Measurements from ENCODE around the gene ATG7.
"Not testable (repeated sequence)": the region's sequence is repeated elsewhere in the genome, so short reads cannot be mapped to it uniquely, and the experiment has no call there.

The ATG7 gene

GRCh38 chr3:11431319-11431718, 159.1 kb downstream of the ATG7 start:
- TF ChIP-seq CTCF (conservative IDR thresholded peaks at IDR 0.05; ENCODE audit: low read depth, low read length): no peak
- DNase-seq (ENCODE audit: low read depth): no peak
- no peak overlapping the region for H3K4me3 ChIP-seq (ENCODE audit: low read length)

- TF ChIP-seq CTCF (conservative IDR thresholded peaks at IDR 0.05; ENCODE audit: low read depth, low read length): no peak
- DNase-seq (ENCODE audit: low read depth): no peak
- H3K4me3 ChIP-seq (ENCODE audit: low read length): no peak overlapping the region
Observed at GRCh38 chr3:11434017-11434526, 161.9 kb downstream of the ATG7 start.

- TF ChIP-seq CTCF (conservative IDR thresholded peaks at IDR 0.05; ENCODE audit: low read depth, low read length): no peak
- no peak for DNase-seq (ENCODE audit: low read depth)
- H3K4me3 ChIP-seq (ENCODE audit: low read length): no peak overlapping the region
Observed at GRCh38 chr3:11434563-11435096, 162.4 kb downstream of the ATG7 start.

- DNase-seq (ENCODE audit: low read depth): no peak
- no peak for TF ChIP-seq CTCF (conservative IDR thresholded peaks at IDR 0.05; ENCODE audit: low read depth, low read length)
- H3K4me3 ChIP-seq (ENCODE audit: low read length): no peak overlapping the region
Observed at GRCh38 chr3:11435440-11436165, 163.4 kb downstream of the ATG7 start.

- no peak overlapping the region for H3K4me3 ChIP-seq (ENCODE audit: low read length)
- no peak for DNase-seq (ENCODE audit: low read depth)
Observed at GRCh38 chr3:11436775-11437174, 164.6 kb downstream of the ATG7 start.

GRCh38 chr3:11437506-11437905, 165.3 kb downstream of the ATG7 start:
- TF ChIP-seq CTCF (conservative IDR thresholded peaks at IDR 0.05; ENCODE audit: low read depth, low read length): no peak
- no peak for DNase-seq (ENCODE audit: low read depth)
- H3K4me3 ChIP-seq (ENCODE audit: low read length): no peak overlapping the region

More at GRCh38 chr3:11436775-11437174, 164.6 kb downstream of the ATG7 start:
- TF ChIP-seq CTCF (conservative IDR thresholded peaks at IDR 0.05; ENCODE audit: low read depth, low read length): no peak

GRCh38 chr3:11438646-11439045, 166.4 kb downstream of the ATG7 start:
- no peak overlapping the region for H3K4me3 ChIP-seq (ENCODE audit: low read length)
- TF ChIP-seq CTCF (conservative IDR thresholded peaks at IDR 0.05; ENCODE audit: low read depth, low read length): no peak
- DNase-seq (ENCODE audit: low read depth): no peak

- not testable (repeated sequence) for H3K4me3 ChIP-seq (ENCODE audit: low read length); DNase-seq (ENCODE audit: low read depth)
Observed at GRCh38 chr3:11441346-11441745, 169.1 kb downstream of the ATG7 start.
